GM10248 (cell line): Measurements from ENCODE around the gene PLCH2.

Experiments used
- CTCF ChIA-PET: fragments of 300-600 bp; sonication (Branson Sonifier 250); formaldehyde crosslinking; extraction: SDS; loops from one replicate; lab custom pipeline; 2021; ENCODE audit warnings: antibody characterized with exemption; lab: Yijun Ruan, JAX
- POLR2A ChIA-PET: fragments of 350-650 bp; sonication (Branson Sonifier 250); formaldehyde crosslinking; extraction: SDS; loops from one replicate; lab custom pipeline; 2020; ENCODE audit warnings: antibody characterized with exemption; lab: Yijun Ruan, JAX
- DNase-seq: peaks from one replicate; pipeline ENCODE4 v3.0.0; 2012; ENCODE audit errors: extremely low spot score
- TF ChIP-seq, protein P1 (sequence below): IDR thresholded peaks from 2 replicates; pipeline ENCODE4 v1.5.1; 2012; ENCODE audit warnings: mild to moderate bottlenecking, low read depth; ENCODE audit errors: extremely low read depth, missing control alignments, control extremely low read depth

The PLCH2 gene

DNA sequence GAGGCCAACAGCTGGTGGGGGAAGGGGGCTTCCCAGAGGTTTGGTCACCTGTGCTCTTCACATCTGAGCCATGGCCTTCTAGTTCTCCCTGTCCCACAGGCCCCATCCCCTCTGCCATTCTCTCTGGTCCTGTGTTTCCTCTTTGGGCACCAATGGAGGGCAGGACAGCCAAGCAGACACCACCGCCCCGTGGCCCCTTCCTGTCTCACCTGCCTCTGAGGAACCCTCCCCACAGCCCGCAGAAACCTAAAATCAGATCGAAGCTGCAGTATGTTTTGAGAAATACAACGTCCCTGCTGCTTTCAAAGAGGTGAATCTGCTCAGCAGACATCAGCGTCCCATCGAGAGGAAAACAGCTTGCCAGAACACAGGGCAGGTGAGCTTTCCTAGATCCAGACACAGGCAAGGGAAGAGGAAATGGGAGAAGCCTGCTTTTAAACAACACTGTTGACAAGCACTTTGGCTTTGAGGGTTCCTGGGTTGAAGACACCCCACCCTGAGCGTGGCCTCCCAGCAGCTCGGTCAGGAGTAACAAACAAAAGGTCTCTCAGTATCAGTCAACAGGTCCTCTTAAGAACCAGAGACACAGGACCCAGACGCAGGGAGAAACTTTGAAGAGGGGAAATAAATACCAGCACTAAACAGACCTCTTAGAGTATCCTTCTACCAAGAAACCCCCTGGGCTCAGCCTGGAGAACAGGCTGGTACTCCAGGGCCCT is 48.0 kb downstream of the PLCH2 start:
- ChIA-PET POLR2A (no interaction called here), CTCF (interaction anchor here (0.8 to 4.0 kb wide), 2 partner anchors 24 to 208 kb away, joined by 3 to 27 read pairs; no protein-coding TSS in a partner anchor)
- DNase-seq: no peak
- TF ChIP-seq, protein P1, sequence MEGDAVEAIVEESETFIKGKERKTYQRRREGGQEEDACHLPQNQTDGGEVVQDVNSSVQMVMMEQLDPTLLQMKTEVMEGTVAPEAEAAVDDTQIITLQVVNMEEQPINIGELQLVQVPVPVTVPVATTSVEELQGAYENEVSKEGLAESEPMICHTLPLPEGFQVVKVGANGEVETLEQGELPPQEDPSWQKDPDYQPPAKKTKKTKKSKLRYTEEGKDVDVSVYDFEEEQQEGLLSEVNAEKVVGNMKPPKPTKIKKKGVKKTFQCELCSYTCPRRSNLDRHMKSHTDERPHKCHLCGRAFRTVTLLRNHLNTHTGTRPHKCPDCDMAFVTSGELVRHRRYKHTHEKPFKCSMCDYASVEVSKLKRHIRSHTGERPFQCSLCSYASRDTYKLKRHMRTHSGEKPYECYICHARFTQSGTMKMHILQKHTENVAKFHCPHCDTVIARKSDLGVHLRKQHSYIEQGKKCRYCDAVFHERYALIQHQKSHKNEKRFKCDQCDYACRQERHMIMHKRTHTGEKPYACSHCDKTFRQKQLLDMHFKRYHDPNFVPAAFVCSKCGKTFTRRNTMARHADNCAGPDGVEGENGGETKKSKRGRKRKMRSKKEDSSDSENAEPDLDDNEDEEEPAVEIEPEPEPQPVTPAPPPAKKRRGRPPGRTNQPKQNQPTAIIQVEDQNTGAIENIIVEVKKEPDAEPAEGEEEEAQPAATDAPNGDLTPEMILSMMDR: no peak

DNA sequence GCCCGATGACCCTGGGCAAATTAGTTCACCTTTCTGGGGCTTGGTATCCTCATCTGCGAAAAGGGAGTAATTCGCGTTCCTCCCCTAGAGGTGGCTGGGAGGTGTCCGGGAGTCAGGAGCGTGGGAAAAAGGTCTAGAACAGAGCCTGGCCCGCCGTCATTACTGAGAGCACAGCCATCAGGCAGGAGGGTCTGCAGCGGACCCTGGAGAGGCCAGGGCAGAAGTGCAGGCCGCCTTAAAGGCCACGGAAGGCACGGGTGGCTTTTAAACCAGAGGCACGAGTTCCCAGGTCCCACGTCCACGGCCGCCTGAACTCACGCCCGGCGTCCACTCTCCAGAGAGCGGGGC is 49.5 kb downstream of the PLCH2 start:
- CTCF ChIA-PET: interaction anchor here (2.1 to 4.0 kb wide), 2 partner anchors 22 to 110 kb away, joined by 11 to 27 read pairs; no protein-coding TSS in a partner anchor
- POLR2A ChIA-PET: no interaction called here
- DNase-seq: no peak
- TF ChIP-seq, protein P1: no peak

- POLR2A ChIA-PET: interaction anchor here (0.6 to 1.6 kb wide), 6 partner anchors 9 to 810 kb away, joined by 3 to 7 read pairs (median 4); partner anchors contain the start of gene PRXL2B
- CTCF ChIA-PET: interaction anchor here (1.0 to 4.0 kb wide), 4 partner anchors 15 to 111 kb away, joined by 3 to 27 read pairs (median 8); no protein-coding TSS in a partner anchor
- DNase-seq: peak; percentile 92
- TF ChIP-seq, protein P1: no peak
These were observed 50.1 kb downstream of the PLCH2 start, which contains the start of gene PANK4 for GRCh38 chr1:2525920-2526823. Gene PANK4, minus strand, starts transcription at chr1:2526596. Its CDS starts 9 bp downstream, at chr1:2526587.

- ChIA-PET CTCF (interaction anchor here (1.0 to 4.0 kb wide), 4 partner anchors 14 to 112 kb away, joined by 3 to 27 read pairs (median 8); no protein-coding TSS in a partner anchor), POLR2A (interaction anchor here (0.6 to 1.6 kb wide), 3 partner anchors 19 to 811 kb away, joined by 4 to 6 read pairs (median 4); no protein-coding TSS in a partner anchor)
- DNase-seq: peak; percentile 71
- TF ChIP-seq, protein P1: no peak
These were observed 50.9 kb downstream of the PLCH2 start for GRCh38 chr1:2526824-2527555.

DNA sequence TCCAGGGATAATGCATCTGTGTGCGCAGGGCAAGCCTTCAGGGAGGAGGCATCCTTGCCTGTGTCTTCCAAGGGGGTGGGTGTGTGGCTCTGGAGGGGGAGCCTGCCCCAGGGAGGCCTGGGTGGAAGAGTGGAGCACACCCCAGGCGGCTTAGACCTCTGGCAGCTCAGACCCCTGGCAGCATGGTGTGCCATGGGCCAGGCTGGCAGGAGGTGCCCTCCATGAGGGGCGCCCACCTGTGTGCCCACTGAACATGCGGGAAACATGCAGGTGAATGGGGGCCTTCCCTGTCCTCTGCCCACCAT is 51.4 kb downstream of the PLCH2 start:
- ChIA-PET POLR2A (interaction anchor here (1.6 kb wide), 1 partner anchor 20 kb away, joined by 6 read pairs; no protein-coding TSS in a partner anchor), CTCF (interaction anchor here (4.0 kb wide), 1 partner anchor 20 kb away, joined by 27 read pairs; no protein-coding TSS in a partner anchor)
- TF ChIP-seq, protein P1: no peak
- no peak for DNase-seq

DNA sequence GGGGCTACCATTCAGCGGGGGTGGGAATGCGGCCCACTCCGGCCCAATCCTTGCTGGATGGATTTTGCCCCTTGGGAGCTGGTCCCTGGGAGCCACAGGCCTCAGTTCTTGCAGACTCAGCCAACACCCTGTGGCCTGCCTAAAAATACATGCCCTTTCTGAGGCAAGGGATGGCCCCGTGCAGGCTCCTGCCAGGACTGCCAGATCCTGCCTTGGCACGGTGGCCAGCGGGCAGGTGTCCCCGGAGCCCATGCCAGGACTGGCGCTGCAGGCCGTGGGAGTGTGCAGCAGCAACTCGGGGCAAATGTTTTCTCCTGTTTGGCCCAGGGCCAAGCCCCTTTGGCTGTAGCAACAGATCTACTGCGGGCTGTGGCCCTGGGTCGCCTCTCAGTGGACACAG is 51.9 kb downstream of the PLCH2 start:
- TF ChIP-seq, protein P1: no peak
- CTCF ChIA-PET: no interaction called here
- POLR2A ChIA-PET: no interaction called here
- DNase-seq: no peak
